Cerebellar cortex (tissue), 1 donor: ENCODE results near the gene TTN.
"Not testable (repeated sequence)": the region's sequence is repeated elsewhere in the genome, so short reads cannot be mapped to it uniquely, and the experiment has no call there.

Experiments used
- DNase-seq: peaks from one replicate; pipeline ENCODE4 v3.0.0-alpha.2; 2015; ENCODE audit warnings: low spot score

Gene TTN

GRCh38 chr2:178733975-178734374 is 73.2 kb downstream of the TTN start:
- no peak for DNase-seq

GRCh38 chr2:178732913-178733312 is 74.3 kb downstream of the TTN start:
- DNase-seq, result no peak

- DNase-seq, result no peak
Measured at GRCh38 chr2:178731300-178731699, 75.9 kb downstream of the TTN start.

- DNase-seq, result no peak
Measured at GRCh38 chr2:178730049-178730448, 77.2 kb downstream of the TTN start.

DNA sequence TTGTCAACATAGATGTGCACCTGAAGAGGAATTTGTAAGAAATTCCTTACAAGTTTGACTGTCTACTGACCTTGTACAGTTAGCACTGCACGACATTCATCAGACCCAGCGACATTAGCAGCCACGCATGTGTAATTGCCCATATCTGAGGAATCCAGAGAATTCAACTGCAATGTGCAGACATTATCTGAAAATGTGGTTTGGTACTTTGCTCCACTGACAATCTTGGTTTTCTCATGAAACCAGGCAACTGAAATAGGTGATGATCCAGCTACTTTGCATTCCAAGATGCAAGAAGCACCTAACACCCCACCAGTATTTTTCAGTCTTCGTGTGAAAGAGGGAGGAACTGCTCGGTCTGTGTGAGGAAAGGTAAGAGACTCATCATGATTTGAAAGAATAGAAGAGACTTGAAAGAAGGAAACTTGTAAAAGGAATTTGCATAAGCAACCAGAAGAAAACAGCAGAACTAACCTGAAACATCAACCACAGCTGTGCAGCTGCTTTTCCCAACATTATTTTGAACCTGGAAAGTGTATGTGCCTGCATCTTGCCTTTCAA is 83.4 kb downstream of the TTN start:
- no peak for DNase-seq

GRCh38 chr2:178722296-178722695 is 84.9 kb downstream of the TTN start:
- no peak for DNase-seq

- DNase-seq, result no peak
Measured at GRCh38 chr2:178718988-178719387, 88.2 kb downstream of the TTN start.

DNA sequence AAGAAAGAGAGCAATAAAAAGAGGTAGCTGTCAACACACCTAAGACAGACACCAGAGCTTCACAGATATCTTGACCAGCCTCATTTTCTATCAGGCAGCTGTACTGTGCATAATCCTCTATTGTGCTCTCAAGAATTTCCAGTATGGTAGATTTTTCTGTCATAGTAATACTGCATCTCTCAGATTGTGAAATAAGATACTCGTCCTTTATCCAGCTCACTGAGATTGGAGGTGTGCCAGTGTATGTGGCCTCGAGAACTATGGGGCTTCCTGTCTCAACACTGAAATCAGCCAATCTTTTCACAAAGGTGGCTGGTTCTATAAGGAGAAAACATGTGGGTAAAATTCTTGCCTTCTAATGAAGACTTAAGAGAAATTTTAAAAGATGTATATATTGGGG is 88.9 kb downstream of the TTN start:
- DNase-seq, result no peak

GRCh38 chr2:178716394-178716793 is 90.8 kb downstream of the TTN start:
- DNase-seq, result no peak

GRCh38 chr2:178715366-178715765 is 91.9 kb downstream of the TTN start:
- DNase-seq, result no peak

- DNase-seq, result no peak
Measured at GRCh38 chr2:178707476-178707875, 99.7 kb downstream of the TTN start.

GRCh38 chr2:178704876-178705275 is 102.3 kb downstream of the TTN start:
- no peak for DNase-seq

GRCh38 chr2:178702361-178702760 is 104.9 kb downstream of the TTN start:
- no peak for DNase-seq

DNA sequence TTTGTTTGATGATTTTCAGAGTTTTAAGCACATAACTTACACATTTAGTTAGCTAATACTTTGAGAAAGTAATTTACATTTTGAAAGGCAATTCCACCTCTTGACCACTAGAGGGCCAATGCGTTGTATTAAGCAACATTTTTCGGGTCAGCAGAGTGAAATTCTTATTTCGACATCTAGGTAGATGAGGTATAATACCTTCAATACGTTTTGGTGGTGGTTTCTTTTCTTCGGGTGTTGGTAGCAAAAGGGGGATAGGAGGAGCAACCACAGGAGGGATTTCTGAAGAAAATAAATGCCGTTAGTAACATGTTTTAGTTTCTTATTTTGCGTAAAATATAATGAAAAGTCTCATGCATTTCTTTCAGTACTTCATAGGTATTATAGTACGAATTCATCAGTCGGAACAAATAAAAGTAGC is 106.3 kb downstream of the TTN start:
- DNase-seq, result peak; percentile 5

GRCh38 chr2:178700136-178700535 is 107.1 kb downstream of the TTN start:
- no peak for DNase-seq

DNA sequence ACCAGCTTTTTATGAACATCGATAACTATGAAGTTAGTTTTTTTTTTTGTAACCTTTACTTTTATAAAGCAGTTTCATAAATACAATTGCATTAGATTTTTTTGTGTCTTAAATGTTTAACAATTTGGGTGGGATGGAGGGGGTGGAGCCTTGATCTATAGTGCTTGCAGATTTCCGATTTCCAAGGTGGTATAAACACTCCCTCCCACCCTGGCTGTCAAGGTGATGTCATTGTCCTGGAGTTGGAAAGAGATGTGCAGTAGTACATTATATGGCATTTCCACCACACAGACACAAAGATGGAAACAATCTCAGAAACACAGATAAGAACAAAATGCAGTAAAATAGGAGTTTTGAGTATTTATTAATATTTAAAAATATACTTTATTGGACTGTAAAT is 114.4 kb downstream of the TTN start:
- no peak for DNase-seq

DNA sequence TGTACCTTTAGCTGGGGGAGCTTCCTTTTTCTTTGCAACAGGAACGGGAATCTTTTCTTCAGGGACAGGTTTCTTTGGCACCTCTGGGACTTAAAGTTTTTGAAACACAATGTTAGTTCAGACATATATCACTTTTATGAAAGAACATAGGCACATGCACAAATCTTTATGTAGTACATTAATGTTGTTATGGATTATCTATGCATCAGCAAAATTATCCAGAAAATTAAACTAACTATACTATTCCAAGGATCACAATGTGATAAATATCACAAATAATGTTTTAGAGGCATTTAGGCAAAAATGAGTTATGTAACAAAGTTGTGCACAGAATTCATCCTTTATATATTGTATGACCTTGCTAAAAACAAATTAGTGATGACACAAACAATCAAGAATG is 117.4 kb downstream of the TTN start:
- DNase-seq, result no peak

GRCh38 chr2:178683877-178684276 is 123.3 kb downstream of the TTN start:
- no peak for DNase-seq

DNA sequence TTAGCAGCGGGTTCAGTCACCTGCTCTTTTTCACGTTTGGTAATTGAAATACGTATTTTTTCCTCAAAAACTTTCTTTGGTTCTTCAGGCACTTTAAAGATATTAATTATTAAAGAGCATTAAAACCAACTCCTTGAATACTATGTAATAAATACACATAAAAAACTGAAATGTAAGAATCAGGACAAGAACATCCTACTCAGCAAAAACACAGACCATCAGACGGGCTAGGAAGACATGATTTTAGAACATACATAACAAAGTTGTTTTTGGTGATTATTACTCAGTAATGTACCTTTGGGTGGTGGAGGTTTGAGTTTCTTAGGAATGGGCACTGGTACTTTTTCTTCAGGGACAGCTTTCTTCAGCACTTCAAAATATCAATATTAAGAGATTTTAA is 126.1 kb downstream of the TTN start:
- DNase-seq, result no peak

DNA sequence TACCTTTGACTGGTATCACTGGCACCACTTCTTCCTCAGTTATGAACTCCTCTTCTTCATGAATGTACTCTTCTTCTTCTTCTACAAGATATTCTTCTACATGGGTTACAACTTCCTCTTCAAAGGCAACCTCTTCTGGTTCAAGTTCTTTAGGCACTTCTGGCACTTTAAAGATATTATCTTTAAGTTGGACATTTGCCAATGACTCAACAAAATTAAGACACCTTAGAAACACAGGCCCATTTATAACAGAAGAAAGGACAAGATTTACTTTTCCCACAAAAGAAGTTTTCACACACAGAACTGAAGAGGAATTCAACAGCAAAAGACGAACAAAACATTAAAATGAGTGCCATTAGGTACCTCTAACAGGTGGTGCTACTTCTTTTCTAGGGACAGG is 127.3 kb downstream of the TTN start:
- DNase-seq, result no peak

DNA sequence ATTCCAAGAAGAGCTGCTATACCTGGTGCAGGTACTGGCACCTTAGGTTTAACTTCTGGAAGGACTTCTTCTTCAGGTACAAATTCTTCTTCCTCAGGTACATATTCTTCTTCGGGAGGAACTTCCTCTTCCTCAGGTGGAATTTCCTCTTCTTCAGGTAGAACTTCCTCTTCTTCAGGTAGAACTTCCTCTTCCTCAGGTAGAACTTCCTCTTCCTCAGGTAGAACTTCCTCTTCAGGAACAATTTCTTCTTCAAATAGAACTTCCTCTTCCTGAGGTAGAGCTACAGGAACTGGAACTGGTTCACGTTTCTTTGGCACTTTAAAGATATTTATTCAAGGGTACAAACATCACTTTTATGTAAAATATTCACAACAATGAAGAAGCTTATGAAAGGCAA is 129.6 kb downstream of the TTN start:
- DNase-seq, result no peak

DNA sequence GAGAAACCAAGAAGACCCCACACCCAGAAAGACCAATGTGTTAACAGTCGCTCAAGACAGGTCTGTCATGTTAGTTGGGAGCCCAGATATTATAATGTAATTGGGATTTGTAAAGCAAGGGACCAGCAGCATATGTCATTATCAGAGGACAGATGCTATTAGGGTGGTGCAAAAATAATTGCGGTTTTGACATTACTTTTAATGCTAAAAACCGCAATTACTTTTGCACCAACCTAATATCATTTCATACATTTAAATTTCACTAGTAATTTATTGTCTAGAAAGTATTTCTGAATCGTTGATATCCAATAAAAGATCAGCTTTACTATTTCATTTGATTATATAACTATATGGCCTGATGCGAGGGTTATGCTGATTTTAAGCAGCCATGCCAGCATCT is 131.2 kb downstream of the TTN start:
- DNase-seq, result no peak

DNA sequence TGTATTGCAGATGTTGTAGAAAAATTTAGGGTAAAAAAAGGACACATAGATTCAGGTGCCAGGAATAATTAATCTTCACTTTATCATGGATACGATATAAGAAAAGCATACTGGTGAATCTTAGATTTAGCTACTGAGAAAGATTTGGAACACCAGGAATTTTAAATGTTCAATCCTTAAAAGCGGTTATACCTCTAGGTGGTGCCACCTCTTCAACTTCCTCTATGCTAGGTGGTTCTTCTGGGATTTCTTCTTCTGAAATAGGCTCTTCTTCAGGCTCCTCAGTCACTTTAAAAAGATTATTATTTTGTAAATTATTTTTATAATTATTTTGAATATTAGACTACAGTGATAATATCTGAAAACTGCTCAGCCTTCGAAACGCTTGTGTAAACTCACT is 133.1 kb downstream of the TTN start:
- DNase-seq, result no peak

DNA sequence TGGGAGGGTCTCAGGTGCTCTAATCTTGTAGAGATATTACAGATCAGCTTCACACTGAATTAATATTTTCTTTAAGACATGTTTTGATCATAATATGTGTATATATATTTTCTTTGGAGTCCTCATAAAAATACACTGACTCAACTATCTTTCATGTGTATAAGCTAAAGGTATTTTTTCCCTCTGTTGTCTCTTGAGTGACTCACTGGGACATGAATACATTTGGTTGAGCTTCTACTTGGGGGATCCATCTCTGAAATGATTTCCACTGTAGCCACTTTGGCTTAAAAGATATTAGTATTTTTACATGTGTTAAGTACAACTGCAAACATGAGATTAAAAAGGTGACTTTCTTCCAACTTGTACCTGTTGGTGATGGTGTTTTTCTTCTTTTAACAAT is 140.8 kb downstream of the TTN start:
- no peak for DNase-seq

GRCh38 chr2:178658480-178658879 is 148.7 kb downstream of the TTN start:
- not testable (repeated sequence) for DNase-seq
